Measurements from ENCODE around the gene PITPNC1. TPM values are rescaled to one million over a fixed set of nuclear protein-coding genes. Genes with fewer than 3 reads are reported as not detected.
A peak's percentile ranks its signal among the peaks of the same experiment; 100 is the strongest.

The PITPNC1 gene
- total RNA-seq, 1 experiment from 2014 or later, result 37.5 TPM

- Histone ChIP-seq H3K4me1 (ENCODE audit: insufficient read depth, low read length) (peaks cover 2% of the 10 kb centered on the region; the same call in 1 of the 2 replicates), H4K91ac (ENCODE audit: insufficient read length, low read depth, low read length) (no peak overlapping the region), H4K5ac (ENCODE audit: insufficient read length, low read depth, low read length) (no peak overlapping the region), H3K9ac (ENCODE audit: extremely low read depth, insufficient read length, low read length) (peak overlapping the region; percentile 59), H3K56ac (ENCODE audit: insufficient read length, low read depth, low read length) (no peak overlapping the region), H3K9me3 (ENCODE audit: control insufficient read depth, low read depth, low read length) (no peaks in the 10 kb centered on the region), H3K23me2 (ENCODE audit: insufficient read length, low read depth, low read length, poor library complexity, severe bottlenecking) (peaks cover 11% of the 10 kb centered on the region), H3K4me2 (ENCODE audit: insufficient read depth, insufficient read length, low read length) (peak overlapping the region; percentile 59), H2BK15ac (ENCODE audit: low read depth, low read length) (peak overlapping the region; percentile 73; the same call in 1 of the 2 replicates), H3K18ac (ENCODE audit: insufficient read length, low read depth, low read length) (peak overlapping the region; percentile 63), H3K4ac (ENCODE audit: low read depth, low read length) (no peak overlapping the region; the same call in 1 of the 2 replicates), H2AK5ac (ENCODE audit: insufficient read length, low read length) (no peak overlapping the region), H2BK5ac (ENCODE audit: insufficient read length, low read length) (no peak overlapping the region), H3K27ac (ENCODE audit: insufficient read length, low read depth, low read length) (peak overlapping the region; percentile 72), H2AFZ (ENCODE audit: low read length) (no peak overlapping the region), H3K14ac (ENCODE audit: insufficient read depth, low read length) (peak overlapping the region; percentile 94), H4K20me1 (ENCODE audit: control insufficient read depth, insufficient read depth, insufficient read length) (no peaks in the 10 kb centered on the region), H2BK12ac (ENCODE audit: insufficient read length, low read depth, low read length) (no peak overlapping the region), H3K79me1 (ENCODE audit: insufficient read depth, low read depth, low read length, poor library complexity, severe bottlenecking) (no peaks in the 10 kb centered on the region), H3K79me2 (ENCODE audit: insufficient read depth, low read length) (peaks cover 3% of the 10 kb centered on the region; the same call in 1 of the 2 replicates), H4K8ac (replicated peaks; ENCODE audit: insufficient read length, low read depth, low read length) (no peak overlapping the region), H3T11ph (ENCODE audit: low read length) (no peak overlapping the region), H2BK120ac (ENCODE audit: low read depth, low read length, poor library complexity, severe bottlenecking) (no peak overlapping the region), H2BK20ac (ENCODE audit: low read depth, low read length, poor library complexity, severe bottlenecking) (no peak overlapping the region), H3K23ac (ENCODE audit: insufficient read length, low read depth, low read length) (no peak overlapping the region), H3K27me3 (ENCODE audit: insufficient read depth, low read length) (no peaks in the 10 kb centered on the region)
- DNase-seq, result peak; percentile 74
- H3K9me3 Mint-ChIP-seq, result peaks cover 8 to 12% of the 10 kb centered on the region in 2 experiments
- peaks cover 17 to 21% (median 18%) of the 10 kb centered on the region in 3 experiments for H3K36me3 Mint-ChIP-seq (ENCODE audit: insufficient read depth in 1 of 3, low read depth in 3 of 3)
- no peaks in the 10 kb centered on the region for H3K27me3 Mint-ChIP-seq (ENCODE audit: low read depth)
- WGBS (ENCODE audit: extremely low coverage, insufficient read length, low lambda C conversion rate), result no CpG with 5 or more reads among the region's 100 CpGs
- H3K4me3 Mint-ChIP-seq, result peak overlapping the region; percentile 84 to 87
- H3K27ac Mint-ChIP-seq, result peak overlapping the region in 1 of 3 experiments; percentile 79; a peak in 2 of 7 replicates
- TF ChIP-seq CTCF (conservative IDR thresholded peaks at IDR 0.05), result no peak; the same call in 2 of the 3 replicates
- H3K4me1 Mint-ChIP-seq, result peaks cover 31 to 34% of the 10 kb centered on the region in 2 experiments
Observed at GRCh38 chr17:67377488-67378453, 690 bp downstream of the PITPNC1 start.

All from H9 (cell line).